GM21717 (cell line): ENCODE results near the gene FAAP100.

Source experiments
- ATAC-seq: cut with Tn5 transposase; IDR thresholded peaks from one replicate; pipeline ENCODE4 v1.9.1; 2021; ENCODE audit warnings: mild to moderate bottlenecking, moderate library complexity; ENCODE audit not compliant: unreplicated experiment

FAAP100 gene

GRCh38 chr17:81526662-81527571, 25.2 kb downstream of the FAAP100 start:
- ATAC-seq: no peak

DNA sequence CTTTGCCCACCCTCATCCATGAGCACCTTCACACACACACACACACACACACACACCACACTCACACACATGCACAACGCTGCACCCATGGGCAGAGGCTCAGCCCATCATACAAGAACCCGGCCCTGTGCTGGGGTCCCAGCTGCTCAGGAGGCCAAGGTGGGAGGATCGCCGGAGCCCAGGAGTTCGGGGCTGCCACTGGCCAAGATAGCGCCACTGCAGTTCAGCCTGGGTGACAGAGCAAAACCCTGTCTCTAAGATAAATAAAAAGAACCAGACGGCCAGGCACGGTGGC, 27.3 kb downstream of the FAAP100 start:
- no peak for ATAC-seq

- no peak for ATAC-seq
Observed at GRCh38 chr17:81524039-81524864, 27.9 kb downstream of the FAAP100 start.

DNA sequence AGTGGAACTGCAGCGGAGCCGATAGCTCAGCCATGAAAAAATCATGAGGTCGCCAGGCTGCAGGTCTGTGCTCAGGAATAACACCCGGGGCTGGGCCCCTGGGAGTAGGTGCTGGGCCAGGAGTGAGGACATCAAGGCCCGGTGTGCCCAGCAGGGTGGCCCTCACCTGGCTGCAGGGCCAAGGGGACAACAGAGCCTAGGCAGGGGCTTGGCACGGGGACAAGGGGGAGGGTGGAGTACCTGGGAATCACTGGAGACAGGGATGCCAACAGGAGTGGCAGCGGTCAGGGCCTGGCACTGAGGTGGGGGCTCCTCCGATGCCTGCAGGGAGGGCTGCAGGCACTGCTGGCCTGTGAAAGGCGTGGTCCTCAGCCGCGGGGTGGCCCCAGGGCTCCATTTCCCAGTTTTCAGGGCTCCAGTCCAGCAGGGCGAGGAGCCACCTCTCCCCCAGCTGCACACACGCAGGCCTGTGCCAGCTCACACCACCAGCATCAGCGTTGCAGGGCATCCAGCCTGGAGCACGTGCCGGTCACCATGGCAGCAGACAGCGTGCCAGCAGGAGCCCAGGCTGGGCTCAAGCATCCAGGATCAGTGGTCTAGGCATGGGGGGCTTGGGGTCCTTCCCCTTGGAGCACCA, 28.6 kb downstream of the FAAP100 start:
- ATAC-seq: no peak

DNA sequence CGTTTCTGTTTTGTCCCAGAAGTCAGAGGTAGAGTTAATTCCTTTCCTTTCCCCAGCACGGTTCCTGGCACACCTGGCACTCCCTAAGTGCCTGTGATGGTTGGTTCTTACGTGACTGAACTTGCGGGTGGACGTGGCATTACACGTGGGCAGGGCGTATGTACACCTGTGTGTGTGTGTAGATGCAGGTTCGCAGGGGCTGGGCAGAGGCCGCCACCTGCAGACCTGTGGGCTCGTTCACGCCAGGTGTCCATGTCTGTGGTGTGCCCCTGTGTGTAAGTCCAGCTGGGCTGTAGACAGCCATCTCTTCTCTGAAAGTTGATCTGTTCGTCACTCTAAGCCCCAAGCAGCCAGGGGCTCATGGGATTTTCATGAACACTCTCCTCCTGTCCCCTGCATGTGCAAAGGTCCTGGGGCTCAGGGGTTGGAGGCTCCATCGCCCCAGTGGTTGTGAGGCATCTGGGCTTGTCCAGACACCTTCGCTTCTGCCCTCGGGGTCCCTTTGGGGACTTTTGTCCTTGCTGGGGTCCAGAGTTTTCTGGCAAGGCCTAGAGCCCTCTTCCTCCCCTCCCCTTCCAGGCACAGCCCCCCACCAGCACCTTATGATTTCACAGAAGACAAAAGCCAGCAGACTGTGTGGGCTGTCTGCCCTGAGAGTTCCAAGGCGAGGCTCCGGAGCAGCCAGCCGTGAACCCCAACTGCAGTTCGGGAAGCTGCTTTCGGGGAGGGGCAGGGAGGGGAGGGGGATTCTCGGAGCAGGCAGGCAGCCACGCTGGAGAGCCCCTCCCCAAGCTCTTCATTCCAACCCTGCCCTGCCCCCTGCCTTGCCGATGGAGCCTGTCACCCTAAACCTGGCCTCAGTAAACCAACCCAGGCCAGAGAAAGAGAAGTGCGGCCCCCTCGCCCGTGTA, 29.4 kb downstream of the FAAP100 start:
- no peak for ATAC-seq

- no peak for ATAC-seq
Observed at GRCh38 chr17:81520021-81520901, 31.9 kb downstream of the FAAP100 start.

DNA sequence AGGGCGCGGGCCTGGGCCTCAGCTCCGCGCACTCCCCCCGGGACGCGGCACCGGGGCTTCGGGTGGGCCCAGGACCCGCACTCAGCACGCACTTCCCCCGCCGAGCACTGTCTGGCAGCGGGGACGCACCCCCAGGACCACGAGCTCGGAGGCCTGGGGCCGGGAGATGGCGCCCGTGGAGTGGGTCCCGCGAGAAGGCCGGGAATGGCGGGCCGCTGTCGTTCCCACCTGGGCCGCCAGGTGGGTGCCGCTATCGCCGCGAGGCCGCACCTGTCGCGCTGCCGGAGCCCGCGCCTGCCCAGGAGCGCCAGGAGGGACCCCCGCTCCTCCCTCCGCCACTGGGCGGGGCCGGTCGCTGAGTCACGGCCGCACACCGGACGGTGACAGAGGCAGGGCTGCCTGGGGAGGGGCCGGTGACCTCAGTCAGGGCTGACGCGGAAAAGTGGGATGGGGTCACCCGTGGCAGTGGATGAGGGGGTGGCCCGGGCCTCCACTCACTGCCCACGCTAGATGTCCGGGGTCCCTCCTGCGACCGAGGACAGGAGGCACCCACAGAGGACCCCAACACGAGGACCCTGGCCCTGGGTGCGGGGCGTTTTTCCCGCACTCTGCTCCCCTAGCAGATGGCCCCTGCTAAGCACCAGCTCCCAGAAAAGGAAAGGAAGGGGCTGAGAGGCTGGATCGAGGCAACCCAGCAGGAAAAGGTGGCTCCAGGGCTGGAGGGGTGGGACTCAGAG, 32.7 kb downstream of the FAAP100 start:
- no peak for ATAC-seq

- no peak for ATAC-seq
Observed at GRCh38 chr17:81518785-81519283, 33.3 kb downstream of the FAAP100 start.

DNA sequence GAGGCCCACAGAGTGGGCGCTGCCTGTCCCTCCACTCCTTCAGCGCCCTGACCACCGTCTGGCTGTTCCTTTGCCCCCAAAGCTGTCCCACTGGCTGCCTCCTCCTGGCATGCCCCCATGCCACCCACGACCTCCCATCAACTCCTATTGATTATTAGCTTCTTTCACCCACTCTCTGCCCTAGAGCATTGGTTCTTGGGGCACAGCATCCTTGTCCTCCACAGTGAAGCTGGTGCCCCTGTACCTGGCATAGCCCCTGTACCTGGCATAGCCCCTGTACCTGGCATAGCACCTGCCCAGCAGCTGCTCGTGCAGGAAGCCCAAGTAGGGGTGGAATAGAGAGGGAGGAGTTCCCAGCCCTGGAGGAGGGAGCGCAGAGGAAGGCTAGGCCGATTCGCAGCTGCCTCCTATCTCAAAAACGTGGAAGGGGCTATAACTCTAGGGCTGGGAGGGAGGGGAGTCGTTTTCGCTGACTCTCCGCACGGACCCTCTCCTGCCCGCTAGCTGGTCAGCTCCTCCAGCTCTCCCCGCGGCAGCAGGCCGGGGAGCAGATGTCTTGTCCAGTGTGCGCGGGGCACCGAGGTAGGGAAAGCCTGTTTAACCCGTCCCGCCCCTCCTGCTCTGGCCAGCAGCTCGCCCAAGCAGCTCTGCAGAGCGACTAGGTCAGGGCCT, 33.9 kb downstream of the FAAP100 start:
- no peak for ATAC-seq

DNA sequence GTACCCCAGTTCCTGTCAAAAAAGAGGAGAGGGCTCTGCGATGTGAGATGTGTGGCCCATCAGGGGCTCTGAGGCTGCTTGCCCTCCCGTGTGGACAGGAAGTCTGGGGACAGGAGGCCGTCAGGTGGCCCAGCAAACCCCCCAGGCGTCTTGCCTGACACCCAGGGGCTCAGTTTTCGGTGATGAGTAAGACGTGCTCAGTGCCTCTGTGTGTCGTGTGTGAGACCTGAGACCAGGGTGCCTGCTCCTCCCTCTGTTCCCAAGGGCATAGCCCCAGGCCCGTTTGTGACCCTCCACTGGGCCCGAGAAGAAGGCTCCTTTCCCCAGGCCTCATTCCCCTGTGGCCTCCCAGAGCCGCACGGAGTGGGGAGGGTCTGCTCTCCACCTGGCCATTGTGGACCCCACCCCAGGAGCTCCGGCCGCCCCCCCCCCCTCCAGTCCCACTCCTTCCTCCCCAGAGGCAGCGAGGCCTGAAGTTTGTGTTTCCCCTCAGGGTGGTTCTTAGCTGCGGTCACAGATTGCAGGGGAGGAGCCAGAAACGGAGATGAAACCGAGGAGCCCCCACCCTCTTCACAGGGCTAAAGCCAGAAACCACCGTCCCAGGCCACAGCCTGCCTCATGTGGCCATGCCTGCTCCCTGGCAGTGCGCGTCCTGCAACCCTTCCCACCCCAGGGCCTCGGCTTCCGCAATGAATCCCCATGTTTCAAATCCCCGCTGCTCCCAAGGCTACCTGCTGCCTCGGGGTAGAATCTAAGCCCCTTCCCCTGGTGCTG, 34.6 kb downstream of the FAAP100 start:
- no peak for ATAC-seq

DNA sequence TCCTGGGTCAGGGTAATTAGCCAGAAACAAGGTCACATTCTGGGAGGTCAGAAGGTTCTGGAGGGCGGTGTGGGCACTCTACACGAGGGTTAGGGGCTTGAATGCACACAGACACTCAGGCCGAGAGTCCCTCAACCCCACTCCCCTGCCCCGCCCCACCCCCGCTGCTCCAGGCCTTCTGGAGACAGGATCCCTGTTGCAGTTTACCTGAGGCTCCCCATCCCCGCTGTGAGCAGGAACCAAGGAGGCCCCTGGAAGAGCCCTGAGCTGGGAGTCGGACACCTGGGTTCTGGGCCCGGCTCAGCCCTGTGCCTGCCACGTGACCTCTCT, 35.2 kb downstream of the FAAP100 start:
- no peak for ATAC-seq

DNA sequence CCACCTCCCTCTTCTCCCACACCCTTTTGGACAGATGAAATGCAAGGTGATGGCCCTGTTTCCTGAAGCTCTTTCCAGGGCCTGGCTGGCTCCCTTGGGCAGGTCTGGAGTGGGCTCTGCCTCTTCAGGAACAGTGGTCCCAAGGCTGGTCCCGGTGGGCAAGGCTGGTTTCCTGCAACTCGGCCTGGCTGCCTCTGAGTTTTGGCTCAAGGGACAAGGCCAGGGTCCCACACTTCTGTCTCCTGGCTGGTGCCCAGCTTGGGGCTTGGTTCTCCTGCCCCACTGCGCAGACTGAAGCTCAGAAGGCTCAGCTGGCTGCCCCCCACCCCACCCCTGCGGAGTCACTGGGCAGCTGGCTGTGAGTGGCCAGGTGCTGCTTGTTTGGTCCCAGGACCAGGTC, 35.7 kb downstream of the FAAP100 start:
- ATAC-seq: no peak

DNA sequence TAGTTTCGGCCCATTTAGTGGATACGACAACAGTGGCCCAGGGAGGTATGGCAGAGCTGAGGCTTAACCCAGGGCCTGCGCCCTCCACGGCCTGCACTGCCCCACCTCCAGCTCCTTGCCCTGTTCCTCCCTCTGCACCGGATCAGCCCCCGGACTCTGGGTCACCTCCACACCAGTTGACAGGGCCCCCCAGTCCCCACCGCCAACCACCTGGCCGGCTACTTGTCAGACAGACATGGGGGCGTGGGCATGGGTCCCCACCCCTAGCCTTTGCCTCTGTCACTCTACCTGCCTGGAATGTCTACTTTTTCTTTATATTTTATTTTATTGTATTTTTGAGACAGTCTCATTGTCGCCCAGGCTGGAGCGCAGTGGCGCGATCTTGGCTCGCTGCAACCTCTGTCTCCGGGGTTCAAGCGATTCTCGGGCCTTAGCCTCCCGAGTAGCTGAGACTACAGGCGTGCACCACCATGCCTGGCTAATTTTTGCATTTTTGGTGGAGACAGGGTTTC, 36.6 kb downstream of the FAAP100 start:
- ATAC-seq: no peak

GRCh38 chr17:81514739-81515529, 37.2 kb downstream of the FAAP100 start:
- peak; percentile 19 for ATAC-seq

- no peak for ATAC-seq
Observed at GRCh38 chr17:81514489-81514738, 37.7 kb downstream of the FAAP100 start.

DNA sequence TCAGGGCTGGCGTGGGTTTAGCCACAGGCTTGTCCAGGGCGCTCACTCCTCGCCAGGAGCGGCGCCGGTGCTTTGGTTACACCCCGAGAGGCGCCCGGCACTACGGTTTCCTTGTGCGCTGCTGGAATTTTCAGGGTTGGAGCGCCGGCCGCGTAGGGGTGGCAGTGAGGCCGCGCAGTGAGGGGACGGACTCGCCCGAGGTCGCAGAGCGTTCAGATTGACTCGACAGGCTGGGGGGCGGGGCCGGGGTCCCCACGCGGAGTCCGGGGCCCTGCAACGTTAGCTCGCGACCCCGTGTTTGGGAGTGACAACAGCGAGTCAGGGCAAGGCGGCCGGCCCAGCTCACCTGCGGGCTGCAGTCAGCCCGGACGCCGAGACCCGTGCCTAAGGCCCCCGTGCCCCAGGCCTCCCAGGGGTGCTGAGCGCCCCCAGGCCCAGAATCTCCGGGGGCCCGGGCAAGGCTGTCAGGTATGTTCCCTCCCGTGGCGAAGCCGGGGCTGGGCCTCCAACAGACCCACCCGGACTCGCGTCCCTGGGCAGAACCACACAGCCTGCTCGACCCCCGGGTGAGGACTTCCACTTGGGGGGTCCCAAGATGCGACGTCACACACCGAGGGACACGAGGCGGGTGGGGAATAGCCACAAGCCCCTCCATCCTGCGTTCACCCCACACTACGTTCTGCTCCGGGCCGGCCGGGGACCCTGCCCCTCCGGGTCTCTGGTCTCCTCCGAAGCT, 38.2 kb downstream of the FAAP100 start:
- ATAC-seq: no peak
